Measurements from ENCODE around the gene ARHGAP42. TPM values are rescaled to one million over a fixed set of nuclear protein-coding genes. Genes with fewer than 3 reads are reported as not detected.

ARHGAP42 gene
- total and polyA plus RNA-seq, 2 of the 4 experiments (the other 2 are of a cell fraction) = 2.9 to 7.3 TPM

DNA sequence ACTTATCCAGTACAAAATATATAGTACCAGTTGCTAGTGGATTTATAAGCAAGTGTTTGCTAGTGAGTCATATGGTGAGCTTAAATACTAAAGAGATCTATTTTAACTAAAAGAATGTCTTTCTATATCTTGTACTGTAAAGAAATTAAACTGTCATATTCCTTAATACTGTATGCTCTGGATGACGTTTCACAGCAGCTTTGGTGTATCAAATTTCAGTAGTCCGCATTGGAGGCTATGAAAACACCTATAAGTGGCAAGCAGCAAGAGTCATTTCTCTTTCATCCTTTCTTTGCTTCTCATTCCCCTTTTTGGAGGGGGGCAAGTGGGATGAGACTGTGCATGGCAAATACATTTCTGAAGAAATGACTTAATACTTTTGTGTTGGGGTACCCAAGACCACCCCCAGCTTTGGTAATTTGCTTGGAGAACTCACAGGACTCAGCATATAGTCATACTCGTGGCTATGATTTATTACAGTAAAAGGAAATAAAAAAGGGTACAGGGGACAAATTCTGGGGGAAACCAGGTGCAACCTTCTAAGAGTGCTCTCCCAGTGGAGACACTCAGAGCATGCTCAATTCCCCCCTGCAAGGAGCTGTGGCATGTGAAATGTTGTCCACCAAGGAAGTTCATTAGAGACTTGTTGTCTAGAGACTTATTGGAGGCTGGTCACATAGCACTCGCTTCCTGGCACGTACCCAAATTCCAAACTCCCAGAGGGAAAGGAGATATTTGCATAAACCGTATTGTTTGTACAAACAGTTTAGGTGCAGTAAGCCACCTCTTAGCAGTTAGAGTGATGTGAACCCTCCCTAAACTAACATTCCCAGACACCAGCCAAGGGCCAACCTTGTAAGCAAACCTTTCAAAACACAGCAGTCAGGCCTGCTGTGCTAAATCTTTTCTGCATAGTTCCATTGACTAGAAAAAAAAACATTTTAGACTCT is 231.7 kb downstream of the ARHGAP42 start:
- ATAC-seq (ENCODE audit: low read depth) (no peak; the same call in 1 of the 2 replicates), DNase-seq (peak; percentile 43)
- Histone ChIP-seq H3K9me1 (ENCODE audit: insufficient read depth, low read length) (no peaks in the 10 kb centered on the region; the same call in 1 of the 2 replicates), H2BK120ac (ENCODE audit: low read depth, low read length) (no peak overlapping the region), H3K36me3 (ENCODE audit: control insufficient read depth, insufficient read depth, low read length) (no peaks in the 10 kb centered on the region), H3K18ac (ENCODE audit: low read depth, low read length) (no peak overlapping the region), H3K79me1 (ENCODE audit: low read depth in 1 of 2, low read length in 2 of 2) (no peaks in the 10 kb centered on the region), H3K4me1 (ENCODE audit: control insufficient read depth, insufficient read depth, low read length) (peaks cover 9% of the 10 kb centered on the region), H3K14ac (replicated peaks; ENCODE audit: low read depth, low read length) (no peak overlapping the region), H3K56ac (ENCODE audit: extremely low read depth, insufficient read depth, low read length) (no peak overlapping the region), H4K20me1 (ENCODE audit: insufficient read depth, low read length) (no peaks in the 10 kb centered on the region), H3K23ac (ENCODE audit: low read depth, low read length) (no peak overlapping the region; the same call in 1 of the 2 replicates), H4K5ac (ENCODE audit: low read depth, low read length) (no peak overlapping the region), H3K9ac (ENCODE audit: low read depth, low read length) (no peak overlapping the region), H2AK5ac (ENCODE audit: low read depth, low read length) (no peak overlapping the region), H4K8ac (ENCODE audit: low read depth in 2 of 2, low read length in 2 of 2) (no peak overlapping the region), H2AK9ac (replicated peaks; ENCODE audit: low read depth, low read length, poor library complexity) (no peak overlapping the region), H3K27ac (ENCODE audit: insufficient read depth, low read length) (no peak overlapping the region), H2BK5ac (ENCODE audit: low read depth, low read length, poor library complexity, severe bottlenecking) (no peak overlapping the region), H2AFZ (replicated peaks; ENCODE audit: low read length, poor library complexity) (no peak overlapping the region), H3K4me3 (ENCODE audit: insufficient read depth, low read depth, low read length) (no peak overlapping the region), H3K4me2 (ENCODE audit: low read depth, low read length) (no peak overlapping the region; the same call in 1 of the 2 replicates), H3K27me3 (ENCODE audit: control insufficient read depth, insufficient read depth, low read length) (no peaks in the 10 kb centered on the region), H2BK20ac (ENCODE audit: low read depth, low read length) (no peak overlapping the region), H2BK15ac (ENCODE audit: low read depth, low read length) (no peak overlapping the region; the same call in 2 of the 3 replicates), H3K9me3 (ENCODE audit: control insufficient read depth, insufficient read depth, low read length) (no peaks in the 10 kb centered on the region), H3K4ac (ENCODE audit: low read depth, low read length) (no peak overlapping the region), H4K91ac (ENCODE audit: insufficient read depth, low read depth, low read length) (no peak overlapping the region)
- in situ Hi-C loops (cut with MboI; ENCODE audit: low sequenced_read_pairs) = no loop called here
- no TSS peak for BruUV-seq (replicated peaks)
- TF ChIP-seq RCOR1 (IDR thresholded peaks at IDR 0.05; ENCODE audit: insufficient replicate concordance, low read length) (no peak), RFX5 (IDR thresholded peaks at IDR 0.05; ENCODE audit: low read depth, low read length) (no peak), RAD21 (IDR thresholded peaks at IDR 0.05; ENCODE audit: low read length) (no peak), MAZ (IDR thresholded peaks at IDR 0.05; ENCODE audit: borderline replicate concordance, low read depth, low read length) (no peak), CTCF (conservative IDR thresholded peaks at IDR 0.05; ENCODE audit: low read depth, low read length) (no peak), POLR2A (IDR thresholded peaks at IDR 0.05; ENCODE audit: low read depth, low read length) (no peak), SMC3 (IDR thresholded peaks at IDR 0.05; ENCODE audit: low read depth, low read length) (no peak), FOS (IDR thresholded peaks at IDR 0.05; ENCODE audit: low read depth, low read length) (no peak), BHLHE40 (IDR thresholded peaks at IDR 0.05; ENCODE audit: low read depth, low read length) (no peak), CEBPB (IDR thresholded peaks at IDR 0.05; ENCODE audit: low read depth, low read length) (no peak), MXI1 (IDR thresholded peaks at IDR 0.05; ENCODE audit: borderline replicate concordance, low read depth, low read length) (no peak), MAFK (IDR thresholded peaks at IDR 0.05; ENCODE audit: low read depth, low read length) (no peak), CHD1 (IDR thresholded peaks at IDR 0.05; ENCODE audit: low read depth, low read length) (no peak)
- TF ChIP-seq, protein P1, sequence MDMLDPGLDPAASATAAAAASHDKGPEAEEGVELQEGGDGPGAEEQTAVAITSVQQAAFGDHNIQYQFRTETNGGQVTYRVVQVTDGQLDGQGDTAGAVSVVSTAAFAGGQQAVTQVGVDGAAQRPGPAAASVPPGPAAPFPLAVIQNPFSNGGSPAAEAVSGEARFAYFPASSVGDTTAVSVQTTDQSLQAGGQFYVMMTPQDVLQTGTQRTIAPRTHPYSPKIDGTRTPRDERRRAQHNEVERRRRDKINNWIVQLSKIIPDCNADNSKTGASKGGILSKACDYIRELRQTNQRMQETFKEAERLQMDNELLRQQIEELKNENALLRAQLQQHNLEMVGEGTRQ (IDR thresholded peaks at IDR 0.05; ENCODE audit: low read depth, low read length) = no peak
- dilution Hi-C loops (cut with HindIII; ENCODE audit: low sequenced_read_pairs, unreplicated experiment) = no loop called here
- intact Hi-C loops (cut with micrococcal nuclease) = no loop called here
- CTCF ChIA-PET = interaction anchor here (0.6 to 0.7 kb wide), 2 partner anchors 627 to 1415 kb away, joined by 3 to 4 read pairs; no protein-coding TSS in a partner anchor
- no CpG with 5 or more reads among the region's 6 CpGs for WGBS, 2 experiments (ENCODE audit: extremely low coverage in 2 of 2, insufficient read length in 1 of 2)
- POLR2A ChIA-PET (ENCODE audit: unreplicated experiment) = no interaction called here

All from IMR-90 (cell line).